Stimulated activated CD4-positive, alpha-beta T cell treated with anti-CD3 and anti-CD28 coated beads, Interleukin-12 subunit alpha, Interleukin-12 subunit beta, amount 100 ng/mL, for 48 hours (primary cell): Measurements from ENCODE around the gene ASS1.

Experiments
- DNase-seq, 3 donors: peaks; one replicate each; pipeline ENCODE4 v3.0.0-alpha.2; 2020; ENCODE audit warnings: low read depth in 2 of 3, low spot score in 1 of 3

ASS1 gene

GRCh38 chr9:130526854-130527650 lies 82.3 kb downstream of the ASS1 start:
- DNase-seq: no peak

DNA sequence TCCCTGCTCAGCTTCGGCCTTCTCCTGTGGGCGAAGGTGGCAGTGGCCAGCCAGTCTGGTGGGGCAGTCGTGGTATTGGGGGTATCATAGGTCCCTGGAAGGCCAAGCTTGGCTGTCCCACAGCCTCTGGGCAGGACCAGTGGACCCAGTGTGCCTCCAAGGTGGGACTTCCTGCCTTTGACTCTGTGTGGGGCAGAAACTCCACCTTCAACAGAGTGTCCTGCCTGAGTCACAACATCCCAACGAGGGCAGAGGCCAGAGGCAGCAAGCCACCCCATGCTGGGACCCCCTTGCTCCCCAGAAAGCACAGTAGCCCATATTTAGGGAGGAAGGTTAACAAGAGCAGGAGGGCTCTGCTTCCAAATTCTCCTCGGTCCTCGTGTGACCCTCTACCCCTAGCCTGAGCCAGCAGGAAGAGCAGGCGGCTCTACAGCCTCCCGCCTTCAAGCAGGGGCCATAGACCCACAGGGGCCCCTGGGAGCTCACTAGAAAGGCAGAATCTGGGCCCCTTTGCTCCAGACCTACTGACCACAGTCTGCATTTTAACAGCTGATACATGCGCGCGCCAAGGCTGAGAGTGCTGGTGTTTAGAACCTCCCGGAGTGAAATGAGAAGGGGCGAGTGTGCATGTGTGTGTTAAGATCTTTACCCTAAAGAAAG lies 83.0 kb downstream of the ASS1 start:
- no peak for DNase-seq

GRCh38 chr9:130528674-130529073 lies 83.9 kb downstream of the ASS1 start:
- no peak for DNase-seq

DNA sequence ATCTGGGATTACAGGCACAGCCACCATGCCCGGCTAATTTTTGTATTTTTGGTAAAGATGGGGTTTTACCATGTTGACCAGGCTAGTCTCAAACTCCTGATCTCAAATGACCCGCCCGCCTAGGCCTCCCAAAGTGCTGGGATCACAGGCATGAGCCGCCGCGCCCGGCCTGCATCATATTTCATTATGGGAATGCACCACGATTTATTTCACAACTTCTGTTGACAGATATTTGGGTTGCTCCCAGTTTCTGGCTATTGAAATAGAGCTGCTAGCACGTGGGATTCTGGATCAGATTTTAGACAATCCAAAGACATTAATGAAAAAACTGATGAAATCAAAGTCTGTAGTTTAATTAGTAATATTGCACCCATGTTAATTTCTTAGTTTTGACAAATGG lies 86.2 kb downstream of the ASS1 start:
- no peak for DNase-seq

- DNase-seq: no peak
Observed at GRCh38 chr9:130531670-130532069, 86.9 kb downstream of the ASS1 start.

- DNase-seq: no peak
Observed at GRCh38 chr9:130532426-130533080, 87.8 kb downstream of the ASS1 start.

DNA sequence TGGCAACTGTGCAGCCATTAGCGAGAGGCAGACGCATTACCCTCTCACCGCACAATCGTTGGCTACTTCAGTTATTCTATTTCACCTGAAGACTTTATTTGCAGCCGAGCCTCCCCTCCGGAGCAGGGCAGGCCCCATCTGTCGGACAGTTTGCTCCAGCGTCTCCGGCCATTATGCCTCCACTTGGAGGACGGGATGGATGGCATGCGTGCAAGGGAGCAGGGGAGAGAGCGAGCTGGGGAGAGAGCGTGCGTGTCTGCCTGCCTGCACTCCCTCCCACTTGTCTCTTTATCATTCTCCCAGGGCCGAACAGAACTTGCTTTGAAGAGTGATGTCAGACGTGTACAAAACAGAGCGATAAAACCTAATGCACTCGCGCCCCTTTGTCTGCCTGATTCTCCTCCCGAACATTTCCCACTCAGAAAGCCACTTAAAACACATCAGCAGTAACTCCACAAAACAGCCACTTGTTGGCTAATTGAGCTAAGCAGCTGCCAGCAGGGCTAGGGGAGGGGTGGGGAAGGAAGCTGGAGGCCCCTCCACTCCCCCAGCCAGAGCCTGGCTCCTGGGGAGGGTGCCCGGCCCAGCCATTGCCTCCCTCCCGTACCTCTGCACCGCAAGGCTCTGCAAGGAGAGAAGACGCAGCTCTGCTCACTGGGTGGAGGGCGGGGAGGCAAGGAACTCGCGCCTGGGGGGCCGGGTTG lies 91.2 kb downstream of the ASS1 start:
- DNase-seq: no peak

DNA sequence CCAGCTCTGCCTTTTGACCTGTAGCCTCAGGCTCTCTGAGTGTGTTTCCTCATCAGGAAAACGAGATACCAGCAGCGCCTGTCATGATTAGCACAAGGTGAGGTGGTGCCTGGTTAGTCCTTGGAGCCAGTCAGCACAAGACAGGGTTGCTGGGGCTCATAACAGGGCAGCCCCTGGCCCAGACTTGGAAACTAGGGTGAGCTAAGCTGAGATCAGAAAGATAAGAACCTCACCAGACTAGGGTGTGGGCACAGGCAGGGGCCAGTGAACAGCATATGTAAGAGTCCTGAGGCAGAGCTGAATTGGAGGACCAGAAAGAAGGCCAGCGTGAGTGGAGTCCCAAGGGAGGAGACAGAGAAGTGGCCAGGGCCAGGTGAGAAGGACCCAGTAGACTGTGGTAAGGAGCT lies 91.9 kb downstream of the ASS1 start:
- no peak for DNase-seq

DNA sequence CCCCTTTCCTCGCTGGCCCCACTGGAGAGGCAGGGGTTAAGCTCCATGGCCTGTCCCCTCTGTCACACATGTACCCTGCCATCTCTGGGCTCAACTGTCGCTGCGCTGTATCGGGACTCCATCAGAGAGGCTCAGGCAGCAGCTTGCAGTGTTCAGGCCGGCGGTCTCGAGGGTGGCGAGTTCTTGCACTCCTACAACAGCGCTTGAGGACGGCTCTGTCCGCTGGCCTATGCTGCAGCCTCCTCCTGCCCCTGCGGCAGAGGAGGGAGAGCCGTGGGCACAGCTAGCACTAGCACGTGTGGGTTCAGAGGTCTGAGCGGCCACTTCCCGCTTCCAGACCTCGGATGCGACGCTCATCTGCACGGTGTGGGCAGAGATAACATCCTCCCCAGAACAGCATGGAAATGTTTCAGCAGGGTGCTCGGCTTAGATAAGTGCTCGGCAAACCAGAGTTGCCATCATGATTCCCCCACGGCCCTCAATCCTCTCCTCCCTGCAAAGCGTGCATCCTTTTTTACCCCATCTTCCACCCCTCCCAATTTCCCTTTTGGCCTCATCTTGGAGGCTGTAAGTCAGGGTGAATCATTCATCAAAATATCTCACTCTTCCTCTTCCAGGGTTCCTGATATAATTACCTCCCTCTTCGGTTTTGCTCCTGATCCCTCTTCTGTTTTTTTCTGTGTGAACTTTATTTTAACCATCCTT lies 92.7 kb downstream of the ASS1 start:
- DNase-seq: no peak

DNA sequence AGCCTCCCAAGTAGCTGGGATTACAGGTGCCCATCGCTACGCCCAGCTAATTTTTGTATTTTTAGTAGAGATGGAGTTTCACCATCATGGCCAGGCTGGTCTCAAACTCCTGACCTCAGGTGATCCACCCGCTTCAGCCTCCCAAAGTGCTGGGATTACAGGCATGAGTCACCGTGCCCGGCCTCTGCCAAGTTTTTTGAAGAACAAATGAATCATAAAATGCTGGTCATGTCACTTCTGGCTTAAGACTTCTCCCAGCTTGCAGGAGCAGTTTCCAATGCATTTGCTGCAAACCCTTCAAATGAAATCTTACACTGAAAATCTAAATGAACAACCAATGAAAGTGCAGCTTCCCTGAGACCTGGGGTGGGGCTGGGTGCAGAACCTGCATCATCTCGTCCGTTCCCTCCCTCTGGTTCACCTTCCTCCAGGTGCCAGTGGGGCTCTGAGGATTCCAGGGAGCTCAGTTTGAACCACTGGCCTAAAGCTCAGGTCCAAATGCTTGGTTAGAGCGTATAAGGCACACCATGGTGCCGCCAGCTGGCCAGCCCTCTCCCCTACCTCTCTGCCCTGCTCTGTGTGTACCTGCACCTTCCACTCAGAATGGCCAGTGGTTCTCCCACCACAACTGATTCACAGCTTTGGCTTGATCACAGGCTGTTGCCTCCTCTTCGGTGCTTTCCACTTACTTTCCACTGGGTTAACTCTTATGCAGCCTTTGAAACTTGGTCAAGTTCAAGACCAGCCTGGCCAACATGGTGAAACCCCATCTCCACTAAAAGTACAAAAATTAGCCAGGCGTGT lies 94.9 kb downstream of the ASS1 start:
- DNase-seq: no peak

DNA sequence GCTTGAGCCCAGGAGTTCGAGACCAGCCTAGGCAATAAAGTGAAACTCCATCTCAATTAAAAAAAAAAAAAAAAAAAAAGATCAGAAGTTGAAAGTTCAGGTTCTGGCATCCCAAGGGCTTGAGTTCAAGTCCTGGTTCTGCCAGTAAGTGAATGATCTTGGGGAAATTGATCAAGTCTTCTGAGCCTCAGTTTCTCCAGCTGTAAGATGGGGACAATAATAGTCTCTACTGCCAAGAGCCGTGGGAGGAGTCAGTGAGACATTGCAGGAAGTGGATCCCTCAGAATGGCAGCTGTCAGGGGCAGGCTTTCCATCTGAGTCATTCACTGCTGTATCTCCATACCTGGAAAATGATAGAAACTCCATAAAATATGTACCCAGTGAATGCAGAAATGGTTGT lies 96.8 kb downstream of the ASS1 start:
- DNase-seq: no peak

DNA sequence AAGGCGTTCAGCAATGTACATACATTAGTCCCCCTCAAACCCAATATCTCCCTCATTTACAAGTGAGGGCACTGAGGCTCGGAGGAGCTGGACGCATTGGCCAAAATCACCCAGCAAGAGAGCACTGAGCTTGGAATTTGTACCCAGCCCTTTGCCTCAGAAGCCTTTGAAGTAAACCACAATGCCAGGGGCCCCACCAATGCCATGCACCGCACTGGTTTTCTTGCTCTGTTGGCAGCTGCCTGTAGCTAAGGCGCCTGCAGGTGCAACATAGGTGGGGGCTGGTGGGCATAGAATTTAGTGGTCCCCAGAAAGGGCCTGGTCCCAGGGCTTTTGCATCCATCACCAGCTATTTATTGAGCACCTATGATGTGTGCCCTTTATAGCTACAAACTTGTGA lies 97.3 kb downstream of the ASS1 start:
- DNase-seq: no peak

DNA sequence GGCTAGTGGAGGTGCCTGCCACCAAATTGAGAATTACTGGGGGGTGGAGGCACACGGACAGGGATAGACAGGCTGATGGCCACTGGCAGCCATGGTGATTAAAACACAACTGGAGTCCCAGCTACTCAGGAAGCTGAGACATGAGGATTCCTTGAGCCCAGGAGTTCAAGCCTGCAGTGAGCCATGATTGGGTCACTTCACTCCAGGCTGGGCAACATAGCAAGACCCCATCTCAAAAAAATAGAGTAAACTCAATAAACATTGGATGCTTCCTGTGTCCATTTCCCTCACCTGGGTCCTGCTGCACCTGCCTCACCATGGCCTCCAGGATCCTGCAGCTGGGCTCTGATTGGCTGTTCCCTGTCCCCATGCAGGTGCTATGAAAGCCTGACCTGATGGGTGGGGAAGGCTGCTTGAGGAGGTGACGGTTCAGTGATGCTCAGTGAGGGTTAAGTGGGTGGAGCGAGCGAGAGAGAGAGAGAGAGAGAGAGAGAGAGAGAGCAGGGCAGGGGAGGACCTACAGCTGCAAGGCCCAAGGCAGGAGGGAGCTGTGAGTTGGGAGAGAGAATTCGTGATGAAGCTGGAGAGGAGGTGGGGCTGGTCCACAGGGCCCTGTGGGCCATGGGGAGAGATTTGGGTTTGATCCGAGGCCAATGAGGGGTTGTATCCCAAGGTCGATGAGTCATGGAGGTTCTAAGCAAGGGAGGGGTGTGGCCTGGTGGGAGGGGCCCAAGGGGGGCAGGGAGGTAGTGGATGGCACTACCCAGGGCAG lies 97.9 kb downstream of the ASS1 start:
- no peak for DNase-seq

DNA sequence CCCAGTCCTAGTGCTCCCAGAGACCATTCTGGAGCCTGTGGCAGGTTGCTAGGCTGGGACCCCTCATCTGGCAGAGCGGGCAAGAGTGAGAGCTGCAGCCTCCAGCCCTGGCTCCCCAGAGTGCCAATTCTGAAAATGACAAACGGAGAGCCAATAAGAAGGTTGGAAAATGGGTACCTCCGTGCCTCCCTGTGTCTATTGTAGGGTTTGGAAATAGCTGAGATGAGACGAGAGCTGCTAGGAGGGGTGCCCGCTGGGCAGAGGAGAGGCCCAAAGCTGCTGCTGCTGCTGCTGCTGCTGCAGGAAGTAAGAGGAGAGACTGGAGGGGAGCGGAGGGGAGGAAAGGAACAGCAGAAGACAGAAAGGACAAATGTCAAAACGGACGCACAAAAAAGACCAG lies 98.6 kb downstream of the ASS1 start:
- no peak for DNase-seq

- DNase-seq: no peak
Observed at GRCh38 chr9:130543859-130544258, 99.1 kb downstream of the ASS1 start.

DNA sequence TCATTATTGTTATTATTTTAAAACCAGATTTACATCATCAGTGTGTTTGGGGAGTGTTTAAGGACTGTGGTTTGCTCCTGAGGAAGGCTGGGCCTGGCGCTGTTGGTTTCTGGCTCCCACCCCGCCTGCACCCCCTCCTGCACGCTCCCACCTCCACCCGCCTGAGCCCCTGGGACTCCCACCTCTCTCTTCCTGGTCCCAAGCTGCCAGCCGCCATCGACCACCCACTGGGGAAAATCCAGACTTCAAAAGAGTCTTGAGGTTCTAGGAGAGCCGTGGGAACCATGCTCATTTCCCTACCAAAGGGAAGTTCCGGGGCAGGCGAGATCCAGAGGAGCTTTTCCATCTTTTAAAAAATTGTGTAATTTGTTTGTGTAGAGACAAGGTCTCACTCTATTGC lies 99.6 kb downstream of the ASS1 start:
- no peak for DNase-seq

- DNase-seq: no peak
Observed at GRCh38 chr9:130548103-130548502, 103.3 kb downstream of the ASS1 start.

GRCh38 chr9:130549093-130549735 lies 104.5 kb downstream of the ASS1 start:
- DNase-seq: no peak
